Neuronal stem cell (in vitro differentiated cells): ENCODE data around the gene NCAPD2.
A peak's percentile ranks its signal among the peaks of the same experiment; 100 is the strongest.

Source experiments
- DNase-seq: peaks from one replicate; pipeline ENCODE4 v3.0.0-alpha.2; 2013; ENCODE audit warnings: low spot score
- H2AFZ ChIP-seq: one replicate; pipeline ENCODE4 v1.6.1; 2013; ENCODE audit warnings: mild to moderate bottlenecking, low read length, inconsistent platforms
- H2AK5ac ChIP-seq: 2 replicates; pipeline ENCODE4 v1.6.1; 2013; ENCODE audit warnings: low read depth, mild to moderate bottlenecking, inconsistent platforms, low read length, moderate library complexity, mixed read lengths
- H2BK120ac ChIP-seq: 2 replicates; pipeline ENCODE4 v1.6.1; 2013; ENCODE audit warnings: low read depth, mild to moderate bottlenecking, inconsistent platforms, low read length, moderate library complexity, mixed read lengths
- H2BK12ac ChIP-seq: one replicate; pipeline ENCODE4 v1.6.1; 2013; ENCODE audit warnings: low read length, inconsistent platforms
- H2BK15ac ChIP-seq: 2 replicates; pipeline ENCODE4 v1.6.1; 2013; ENCODE audit warnings: mild to moderate bottlenecking, low read length, inconsistent platforms, mixed read lengths
- H2BK5ac ChIP-seq: one replicate; pipeline ENCODE4 v1.6.1; 2013; ENCODE audit warnings: inconsistent platforms, mild to moderate bottlenecking, low read length, moderate library complexity
- H3K14ac ChIP-seq: one replicate; pipeline ENCODE4 v1.6.1; 2013; ENCODE audit warnings: low read length, inconsistent platforms
- H3K18ac ChIP-seq: 2 replicates; pipeline ENCODE4 v1.6.1; 2013; ENCODE audit warnings: low read length, inconsistent platforms
- H3K23ac ChIP-seq: 2 replicates; pipeline ENCODE4 v1.6.1; 2013; ENCODE audit warnings: low read depth, mild to moderate bottlenecking, mixed read lengths, low read length, inconsistent platforms; ENCODE audit not compliant: poor library complexity
- H3K27ac ChIP-seq: replicated peaks from 3 replicates; pipeline ENCODE4 v1.5.1; 2013; ENCODE audit warnings: low read length, inconsistent platforms
- H3K27me3 ChIP-seq, 3 experiments: 2 replicates each; pipeline ENCODE4 v1.6.1; 2013; ENCODE audit warnings: low read length in 3 of 3, mild to moderate bottlenecking in 2 of 3, inconsistent platforms in 1 of 3, low read depth in 1 of 3, mixed read lengths in 1 of 3, moderate library complexity in 1 of 3; ENCODE audit not compliant: control insufficient read depth in 3 of 3, insufficient read depth in 3 of 3
- H3K36me3 ChIP-seq, 2 donors: replicated peaks in 1 of 2; 2 replicates each; pipeline ENCODE4 v1.6.1; 2013; ENCODE audit warnings: low read length in 2 of 2; ENCODE audit not compliant: control insufficient read depth in 2 of 2, insufficient read depth in 2 of 2
- H3K4ac ChIP-seq: 2 replicates; pipeline ENCODE4 v1.6.1; 2013; ENCODE audit warnings: inconsistent platforms, mild to moderate bottlenecking, low read length, moderate library complexity
- H3K4me1 ChIP-seq, 2 donors: 1 replicate in 1 of 2; 2 replicates in 1 of 2; pipeline ENCODE4 v1.6.1; 2013; ENCODE audit warnings: low read length in 2 of 2, low read depth in 1 of 2; ENCODE audit not compliant: control insufficient read depth in 2 of 2, insufficient read depth in 1 of 2
- H3K4me2 ChIP-seq: one replicate; pipeline ENCODE4 v1.6.1; 2013; ENCODE audit warnings: mild to moderate bottlenecking, low read length, inconsistent platforms; ENCODE audit not compliant: insufficient read depth, poor library complexity, severe bottlenecking
- H3K4me3 ChIP-seq, 2 donors: 2 replicates each; pipeline ENCODE4 v1.5.1; 2013; ENCODE audit warnings: low read length in 2 of 2, mild to moderate bottlenecking in 2 of 2, inconsistent platforms in 1 of 2, moderate library complexity in 1 of 2
- H3K79me1 ChIP-seq: one replicate; pipeline ENCODE4 v1.6.1; 2013; ENCODE audit warnings: low read depth, mild to moderate bottlenecking, inconsistent platforms, low read length, moderate library complexity
- H3K9ac ChIP-seq: one replicate; pipeline ENCODE4 v1.6.1; 2013; ENCODE audit warnings: mild to moderate bottlenecking, low read depth, low read length, inconsistent platforms; ENCODE audit not compliant: poor library complexity
- H3K9me3 ChIP-seq, 2 donors: replicated peaks in 1 of 2; 2 replicates each; pipeline versions ENCODE3 to v1.6.1; 2013; ENCODE audit warnings: low read length in 2 of 2, mild to moderate bottlenecking in 2 of 2, inconsistent platforms in 1 of 2, low read depth in 1 of 2, mixed read lengths in 1 of 2, moderate library complexity in 1 of 2; ENCODE audit not compliant: control insufficient read depth in 2 of 2, insufficient read depth in 1 of 2
- H4K8ac ChIP-seq: one replicate; pipeline ENCODE4 v1.6.1; 2013; ENCODE audit warnings: low read depth, mild to moderate bottlenecking, inconsistent platforms, low read length, moderate library complexity
- H4K91ac ChIP-seq: one replicate; pipeline ENCODE4 v1.6.1; 2013; ENCODE audit warnings: low read length, low read depth, mild to moderate bottlenecking, inconsistent platforms; ENCODE audit not compliant: poor library complexity
- WGBS, 2 donors: extraction: QIAGEN DNeasy Blood & Tissue Kit; methylation state at CpG; one replicate each; pipeline ENCODE4 v1.1.7; 2013; ENCODE audit warnings: missing lambda C conversion rate in 2 of 2, mixed read lengths in 1 of 2; ENCODE audit not compliant: insufficient read length in 2 of 2, insufficient replicate concordance in 1 of 2; ENCODE audit errors: extremely low coverage in 2 of 2; 5-methylcytosine and 5-hydroxymethylcytosine counted together

Gene NCAPD2

DNA sequence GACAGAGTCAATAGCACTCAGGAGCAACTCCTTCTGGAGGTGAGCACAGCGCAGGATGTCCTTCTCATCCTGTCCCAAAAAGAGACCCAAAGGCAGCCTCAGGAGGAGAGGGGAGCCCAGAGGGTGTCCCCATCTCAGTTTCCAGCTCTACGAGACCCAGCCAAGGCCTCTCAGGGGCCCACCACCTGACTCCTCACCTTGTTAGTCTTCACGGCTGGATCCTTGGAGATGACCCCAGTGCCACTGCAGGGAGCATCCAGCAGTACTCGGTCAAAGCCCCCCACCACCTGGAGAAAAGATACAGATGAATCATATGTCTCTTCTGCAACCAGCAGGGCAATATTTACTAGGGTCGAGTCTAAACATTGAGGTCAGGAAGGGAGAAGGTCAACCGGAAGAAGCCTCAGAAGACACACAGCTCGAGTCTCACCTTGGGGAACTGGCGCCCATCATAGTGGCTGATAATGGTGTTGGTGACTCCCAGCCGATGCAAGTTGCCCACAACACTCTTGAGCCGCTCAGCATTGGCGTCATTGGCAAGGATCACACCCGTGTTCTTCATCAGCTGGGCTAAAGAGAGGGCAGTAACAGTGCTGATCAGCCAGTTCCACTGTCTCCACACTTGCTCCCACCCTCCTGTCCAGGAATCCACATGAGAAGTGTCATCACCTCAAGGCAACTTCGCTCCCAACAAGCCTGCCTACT, 66.8 kb downstream of the NCAPD2 start:
- H2BK5ac ChIP-seq, result no peak overlapping the region
- H3K23ac ChIP-seq, result no peak overlapping the region
- no peak overlapping the region for H4K91ac ChIP-seq
- H3K4me1 ChIP-seq, result no peaks in the 10 kb centered on the region
- no peak overlapping the region for H3K4ac ChIP-seq
- H2BK12ac ChIP-seq, result no peak overlapping the region
- H4K8ac ChIP-seq, result no peak overlapping the region
- no peaks in the 10 kb centered on the region for H3K27me3 ChIP-seq
- H2BK15ac ChIP-seq, result no peak overlapping the region
- H3K4me2 ChIP-seq, result no peak overlapping the region
- H3K36me3 ChIP-seq, result peaks cover 49 to 88% of the 10 kb centered on the region in 2 donors
- no peaks in the 10 kb centered on the region for H3K79me1 ChIP-seq
- no peak overlapping the region for H2BK120ac ChIP-seq
- no peak overlapping the region for H3K27ac ChIP-seq
- WGBS, 2 donors, result no CpG with 5 or more reads among the region's 13 CpGs
- H3K9me3 ChIP-seq, result no peaks in the 10 kb centered on the region
- H3K4me3 ChIP-seq, result peak overlapping the region in 1 of 2 donors; percentile 23
- H3K14ac ChIP-seq, result no peak overlapping the region
- DNase-seq, result no peak
- no peak overlapping the region for H3K9ac ChIP-seq
- H3K18ac ChIP-seq, result no peak overlapping the region
- H2AFZ ChIP-seq, result no peak overlapping the region
- H2AK5ac ChIP-seq, result no peak overlapping the region

DNA sequence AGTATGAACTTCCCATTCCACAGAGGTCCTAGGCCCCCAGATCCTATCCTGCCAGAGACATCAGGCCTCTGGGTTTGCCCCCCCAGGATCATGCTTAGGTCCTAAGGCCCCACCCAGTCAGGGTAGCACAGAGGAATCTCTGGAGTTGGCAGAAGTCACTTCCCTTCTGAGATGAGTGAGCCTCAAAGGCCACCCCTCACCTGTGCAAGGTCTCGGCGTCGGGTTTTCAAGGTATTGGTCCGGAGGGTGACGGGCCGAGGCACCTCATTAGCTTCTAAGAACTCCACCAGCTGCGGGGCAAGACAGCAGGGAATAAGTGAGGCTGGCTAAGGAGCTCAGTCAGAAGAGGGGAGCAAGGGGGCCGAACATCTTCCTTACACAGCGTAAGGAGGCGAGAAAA, 69.0 kb downstream of the NCAPD2 start:
- Histone ChIP-seq H3K14ac (no peak overlapping the region), H3K4me3 (no peak overlapping the region)
- no CpG with 5 or more reads among the region's 10 CpGs for WGBS, 2 donors

DNA sequence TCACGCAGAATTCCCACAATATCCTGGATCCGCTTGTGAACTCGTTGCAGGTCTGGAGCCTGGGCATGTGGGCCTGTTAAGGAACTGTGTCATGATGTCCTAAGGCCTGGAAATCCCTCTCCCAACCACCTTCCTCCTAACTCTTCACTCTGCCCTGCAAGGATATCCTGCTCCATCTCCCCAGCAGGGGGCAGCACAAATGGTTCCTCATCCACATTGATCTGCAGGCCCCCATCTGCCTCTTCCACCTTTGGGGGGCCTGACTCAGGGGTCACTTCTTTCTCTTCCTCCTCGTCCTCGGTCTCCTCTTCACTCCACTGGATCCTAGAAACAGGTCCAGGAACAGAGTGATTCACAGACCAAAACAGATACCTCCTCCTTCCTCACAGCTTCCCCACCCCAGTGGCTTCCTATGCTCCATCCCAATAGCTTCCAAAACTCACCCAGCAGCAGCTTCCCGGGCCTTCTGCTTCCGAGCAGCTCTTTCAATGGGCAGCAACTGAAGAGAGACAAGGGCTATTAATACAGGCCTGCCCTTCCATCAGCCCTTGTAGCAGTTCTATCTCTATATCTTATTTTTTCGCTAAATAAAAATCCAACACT, 69.6 kb downstream of the NCAPD2 start:
- H3K4me3 ChIP-seq, result no peak overlapping the region
- peaks cover 4 to 7% of the 10 kb centered on the region in 2 donors for H3K4me1 ChIP-seq
- H2BK5ac ChIP-seq, result no peak overlapping the region
- H3K27ac ChIP-seq, result no peak overlapping the region
- no peak overlapping the region for H4K8ac ChIP-seq
- no peak overlapping the region for H3K4me2 ChIP-seq
- no peak overlapping the region for H2BK15ac ChIP-seq
- no peak overlapping the region for H3K9ac ChIP-seq
- H3K9me3 ChIP-seq, result no peaks in the 10 kb centered on the region
- no peak overlapping the region for H2AK5ac ChIP-seq
- H2BK120ac ChIP-seq, result no peak overlapping the region
- peaks cover 2% of the 10 kb centered on the region for H3K79me1 ChIP-seq
- no CpG with 5 or more reads among the region's 8 CpGs for WGBS, 2 donors
- no peak overlapping the region for H3K23ac ChIP-seq
- H4K91ac ChIP-seq, result no peak overlapping the region
- H2AFZ ChIP-seq, result no peak overlapping the region
- H3K36me3 ChIP-seq, result peaks cover 48 to 85% of the 10 kb centered on the region in 2 donors
- H3K27me3 ChIP-seq, result no peaks in the 10 kb centered on the region
- H3K4ac ChIP-seq, result no peak overlapping the region
- DNase-seq, result peak; percentile 56
- no peak overlapping the region for H3K18ac ChIP-seq
- H3K14ac ChIP-seq, result no peak overlapping the region
- no peak overlapping the region for H2BK12ac ChIP-seq

More for the DNA sequence above, 69.0 kb downstream of the NCAPD2 start:
- Histone ChIP-seq H3K4ac (no peak overlapping the region), H3K79me1 (peaks cover 2% of the 10 kb centered on the region), H2BK15ac (no peak overlapping the region), H3K36me3 (peaks cover 48 to 90% of the 10 kb centered on the region in 2 donors), H2AK5ac (no peak overlapping the region), H4K8ac (no peak overlapping the region), H3K4me1 (peaks cover 4 to 7% of the 10 kb centered on the region in 2 donors), H2BK120ac (no peak overlapping the region), H3K9ac (no peak overlapping the region), H3K27me3 (no peaks in the 10 kb centered on the region), H3K4me2 (no peak overlapping the region), H3K18ac (no peak overlapping the region), H3K9me3 (no peaks in the 10 kb centered on the region), H4K91ac (no peak overlapping the region), H2AFZ (no peak overlapping the region), H3K23ac (no peak overlapping the region), H2BK5ac (no peak overlapping the region), H3K27ac (no peak overlapping the region), H2BK12ac (no peak overlapping the region)
- DNase-seq, result no peak

DNA sequence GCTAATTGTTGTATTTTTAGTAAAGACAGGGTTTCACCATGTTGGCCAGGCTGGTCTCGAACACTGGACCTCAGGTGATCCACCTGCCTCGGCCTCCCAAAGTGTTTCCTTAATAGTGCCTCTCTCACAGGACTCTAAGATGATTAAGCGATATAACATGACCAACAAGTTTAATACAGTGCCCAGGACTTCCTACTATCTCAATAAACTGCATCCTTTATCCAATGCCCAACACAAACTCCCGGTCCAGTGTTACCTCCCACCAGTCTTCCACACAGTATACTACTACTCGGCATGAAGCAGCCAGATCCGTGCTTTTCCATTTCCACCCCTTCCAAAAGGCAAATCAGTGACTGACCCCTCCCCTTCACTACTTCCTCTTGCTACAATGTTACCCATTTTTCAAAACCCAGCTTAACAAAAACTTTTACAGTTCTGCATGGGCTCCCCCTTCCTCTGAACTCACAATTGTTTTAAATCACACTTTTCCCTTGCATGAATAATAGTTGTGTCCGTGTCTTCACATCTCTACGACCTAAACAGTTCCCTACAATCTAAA, 73.3 kb downstream of the NCAPD2 start:
- H3K36me3 ChIP-seq, result peaks cover 38 to 86% of the 10 kb centered on the region in 2 donors
- H3K14ac ChIP-seq, result no peak overlapping the region
- H4K91ac ChIP-seq, result no peak overlapping the region
- H3K4ac ChIP-seq, result no peak overlapping the region
- peak overlapping the region; percentile 13 to 88 for H3K4me3 ChIP-seq
- no peak overlapping the region for H3K23ac ChIP-seq
- no peak overlapping the region for H3K18ac ChIP-seq
- H2BK5ac ChIP-seq, result no peak overlapping the region
- no peak overlapping the region for H2BK15ac ChIP-seq
- no peak for DNase-seq
- H3K4me1 ChIP-seq, result peaks cover 4 to 7% of the 10 kb centered on the region in 2 donors
- H3K79me1 ChIP-seq, result peaks cover 2% of the 10 kb centered on the region
- no peak overlapping the region for H2AK5ac ChIP-seq
- H3K9ac ChIP-seq, result no peak overlapping the region
- peak overlapping the region; percentile 35 for H3K4me2 ChIP-seq
- no peak overlapping the region for H2AFZ ChIP-seq
- no CpG with 5 or more reads among the region's 8 CpGs for WGBS, 2 donors
- no peaks in the 10 kb centered on the region for H3K27me3 ChIP-seq
- no peak overlapping the region for H3K27ac ChIP-seq
- no peak overlapping the region for H4K8ac ChIP-seq
- no peak overlapping the region for H2BK12ac ChIP-seq
- H2BK120ac ChIP-seq, result no peak overlapping the region
- H3K9me3 ChIP-seq, result peaks cover 0 to 2% of the 10 kb centered on the region in 2 donors
